Measurements from ENCODE around the gene TPST2. TPM values are rescaled to one million over a fixed set of nuclear protein-coding genes. Genes with fewer than 3 reads are reported as not detected.

TPST2 gene
- total and polyA plus RNA-seq, 9 of the 15 experiments (the other 6 are each of a cell fraction or from before 2014, with no cell fraction given): 14.2 to 123 (median 60.1) TPM

- TF ChIP-seq ZBTB40 (IDR thresholded peaks at IDR 0.05) (no peak), ZBTB40 (CRISPR knock-in tag; IDR thresholded peaks at IDR 0.05) (no peak), ZNF407 (IDR thresholded peaks at IDR 0.05; ENCODE audit: low read depth) (no peak), USF1 (CRISPR knock-in tag; IDR thresholded peaks at IDR 0.05) (no peak), CTBP1 (IDR thresholded peaks at IDR 0.05; ENCODE audit: borderline replicate concordance) (no peak), TGIF2 (CRISPR knock-in tag; IDR thresholded peaks at IDR 0.05) (no peak)
These were observed 1.8 kb downstream of the TPST2 start (continued) for GRCh38 chr22:26587991-26588613.
